ENCODE measurements around the gene PLXDC2.
"Not testable (repeated sequence)": the region's sequence is repeated elsewhere in the genome, so short reads cannot be mapped to it uniquely, and the experiment has no call there.

PLXDC2 gene

DNA sequence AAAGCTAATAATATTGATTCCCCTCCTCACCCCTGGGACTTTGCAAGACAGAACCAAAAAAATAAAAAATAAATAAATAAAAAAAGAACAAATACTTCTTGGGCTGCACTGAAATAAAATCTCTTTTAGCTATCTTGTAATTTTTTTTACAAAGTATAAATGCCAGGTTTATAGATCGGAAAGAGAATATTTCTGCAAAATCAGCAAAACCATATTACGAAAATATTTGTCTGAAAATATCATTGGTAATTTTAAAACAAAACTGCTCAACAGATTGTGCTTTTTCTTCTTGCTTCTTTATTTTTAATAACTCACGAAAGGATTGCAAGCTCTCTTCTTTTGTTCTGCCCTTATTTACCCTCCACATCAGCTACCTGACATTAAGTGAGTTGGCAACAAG is 213.3 kb downstream of the PLXDC2 start:
- TF ChIP-seq, protein P1, sequence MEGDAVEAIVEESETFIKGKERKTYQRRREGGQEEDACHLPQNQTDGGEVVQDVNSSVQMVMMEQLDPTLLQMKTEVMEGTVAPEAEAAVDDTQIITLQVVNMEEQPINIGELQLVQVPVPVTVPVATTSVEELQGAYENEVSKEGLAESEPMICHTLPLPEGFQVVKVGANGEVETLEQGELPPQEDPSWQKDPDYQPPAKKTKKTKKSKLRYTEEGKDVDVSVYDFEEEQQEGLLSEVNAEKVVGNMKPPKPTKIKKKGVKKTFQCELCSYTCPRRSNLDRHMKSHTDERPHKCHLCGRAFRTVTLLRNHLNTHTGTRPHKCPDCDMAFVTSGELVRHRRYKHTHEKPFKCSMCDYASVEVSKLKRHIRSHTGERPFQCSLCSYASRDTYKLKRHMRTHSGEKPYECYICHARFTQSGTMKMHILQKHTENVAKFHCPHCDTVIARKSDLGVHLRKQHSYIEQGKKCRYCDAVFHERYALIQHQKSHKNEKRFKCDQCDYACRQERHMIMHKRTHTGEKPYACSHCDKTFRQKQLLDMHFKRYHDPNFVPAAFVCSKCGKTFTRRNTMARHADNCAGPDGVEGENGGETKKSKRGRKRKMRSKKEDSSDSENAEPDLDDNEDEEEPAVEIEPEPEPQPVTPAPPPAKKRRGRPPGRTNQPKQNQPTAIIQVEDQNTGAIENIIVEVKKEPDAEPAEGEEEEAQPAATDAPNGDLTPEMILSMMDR (IDR thresholded peaks at IDR 0.05; ENCODE audit: low read depth, low read length, missing control alignments), result no peak
- no peak overlapping the region for H3K4me3 ChIP-seq (replicated peaks; ENCODE audit: low read depth, low read length)
- DNase-seq (ENCODE audit: extremely low read depth, low read depth), result no peak

DNA sequence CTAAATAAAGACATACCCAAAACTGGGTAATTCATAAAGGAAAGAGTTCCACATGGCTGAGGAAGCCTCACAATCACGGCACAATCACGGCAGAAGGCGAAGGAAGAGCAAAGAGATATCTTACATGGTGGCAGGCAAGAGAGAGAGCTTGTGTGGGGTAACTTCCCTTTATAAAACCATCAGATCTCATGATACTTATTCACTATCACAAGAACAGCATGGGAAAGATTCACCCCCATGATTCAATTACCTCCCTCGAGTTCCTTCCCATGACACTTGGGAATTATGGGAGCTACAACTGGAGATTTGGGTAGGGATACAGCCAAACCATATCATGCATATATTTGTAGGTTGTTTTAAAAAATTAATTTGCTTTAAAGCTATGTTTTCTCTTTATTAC is 217.2 kb downstream of the PLXDC2 start:
- no peak for DNase-seq (ENCODE audit: extremely low read depth, low read depth)
- H3K4me3 ChIP-seq (replicated peaks; ENCODE audit: low read depth, low read length), result no peak overlapping the region
- TF ChIP-seq, protein P1 (IDR thresholded peaks at IDR 0.05; ENCODE audit: low read depth, low read length, missing control alignments), result no peak

DNA sequence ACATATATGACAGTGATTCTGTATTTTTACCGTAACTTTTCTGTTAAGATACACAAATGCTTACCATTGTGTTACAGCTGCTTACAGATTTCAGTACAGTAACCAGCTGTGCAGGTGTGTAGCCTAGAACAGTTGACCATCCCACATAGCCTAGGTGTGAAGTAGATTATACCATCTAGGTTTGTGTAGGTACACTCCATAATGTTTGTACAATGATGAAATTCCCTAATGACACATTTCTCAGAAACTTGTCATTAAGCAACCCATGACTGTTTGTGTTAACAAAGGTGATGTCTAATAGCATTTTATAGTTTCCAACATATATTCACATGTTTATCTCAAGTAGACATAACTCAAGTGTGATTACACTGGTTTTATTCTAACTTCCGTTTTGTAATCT is 218.5 kb downstream of the PLXDC2 start:
- no peak for DNase-seq (ENCODE audit: extremely low read depth, low read depth)
- TF ChIP-seq, protein P1 (IDR thresholded peaks at IDR 0.05; ENCODE audit: low read depth, low read length, missing control alignments), result no peak
- no peak overlapping the region for H3K4me3 ChIP-seq (replicated peaks; ENCODE audit: low read depth, low read length)

DNA sequence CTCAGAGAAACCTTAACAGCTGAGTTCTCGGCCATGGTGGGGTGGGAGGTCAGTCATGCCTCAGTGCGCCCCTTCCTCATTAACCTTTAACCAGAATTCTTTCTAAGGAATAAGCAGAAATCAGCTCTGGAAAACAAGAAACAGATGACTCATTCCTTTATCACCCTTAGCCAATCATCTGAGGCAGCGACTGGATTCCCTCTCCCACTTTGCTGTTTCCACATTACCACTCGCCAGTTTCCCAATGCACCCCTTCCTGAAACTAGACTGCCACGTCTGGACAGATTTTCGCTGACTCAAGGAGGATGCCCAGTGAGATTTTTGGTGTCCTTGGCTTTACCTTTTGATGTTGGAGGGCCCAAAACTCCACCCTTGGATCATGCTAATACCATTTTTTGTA is 223.8 kb downstream of the PLXDC2 start:
- TF ChIP-seq, protein P1 (IDR thresholded peaks at IDR 0.05; ENCODE audit: low read depth, low read length, missing control alignments), result no peak
- no peak for DNase-seq (ENCODE audit: extremely low read depth, low read depth)

DNA sequence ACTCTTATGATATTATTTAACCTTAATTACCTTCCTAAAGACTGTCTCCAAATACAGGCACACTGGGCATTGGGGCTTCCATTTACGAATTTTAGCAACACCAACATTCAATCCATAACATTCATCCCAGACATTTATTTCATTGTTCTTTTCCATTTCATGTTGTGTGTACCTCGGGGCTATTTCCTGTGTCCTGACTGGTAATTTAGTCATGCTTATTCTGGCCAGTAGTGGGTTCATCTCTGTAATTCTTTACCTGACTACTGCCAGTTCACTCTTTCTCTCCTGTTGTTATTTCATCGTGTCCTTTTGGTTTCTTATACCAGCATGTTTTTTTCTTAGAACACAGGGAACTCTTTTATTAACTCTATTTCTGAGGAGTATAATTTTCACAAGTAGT is 225.7 kb downstream of the PLXDC2 start:
- TF ChIP-seq, protein P1 (IDR thresholded peaks at IDR 0.05; ENCODE audit: low read depth, low read length, missing control alignments), result no peak
- DNase-seq (ENCODE audit: extremely low read depth, low read depth), result no peak

More for the DNA sequence above, 223.8 kb downstream of the PLXDC2 start:
- H3K4me3 ChIP-seq (replicated peaks; ENCODE audit: low read depth, low read length), result no peak overlapping the region

DNA sequence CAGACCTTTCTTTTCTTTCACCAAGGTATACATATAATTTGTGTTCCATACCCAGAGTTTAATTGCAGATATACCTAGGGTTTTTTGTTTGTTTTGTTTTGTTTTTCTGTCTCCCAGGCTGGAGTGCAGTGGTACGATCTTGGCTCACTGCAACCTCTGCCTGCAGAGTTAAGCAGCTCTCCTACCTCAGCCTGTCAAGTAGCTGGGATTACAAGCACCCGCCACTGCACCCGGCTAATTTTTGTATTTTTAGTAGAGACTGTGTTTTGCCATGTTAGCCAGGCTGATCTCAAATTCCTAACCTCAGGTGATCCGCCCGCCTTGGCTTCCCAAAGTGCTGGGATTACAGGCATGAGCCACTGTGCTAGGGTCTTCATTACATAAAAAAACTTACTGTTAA is 228.9 kb downstream of the PLXDC2 start:
- H3K4me3 ChIP-seq (replicated peaks; ENCODE audit: low read depth, low read length); DNase-seq (ENCODE audit: extremely low read depth, low read depth): not testable (repeated sequence)

More for the DNA sequence above, 225.7 kb downstream of the PLXDC2 start:
- H3K4me3 ChIP-seq (replicated peaks; ENCODE audit: low read depth, low read length), result no peak overlapping the region

DNA sequence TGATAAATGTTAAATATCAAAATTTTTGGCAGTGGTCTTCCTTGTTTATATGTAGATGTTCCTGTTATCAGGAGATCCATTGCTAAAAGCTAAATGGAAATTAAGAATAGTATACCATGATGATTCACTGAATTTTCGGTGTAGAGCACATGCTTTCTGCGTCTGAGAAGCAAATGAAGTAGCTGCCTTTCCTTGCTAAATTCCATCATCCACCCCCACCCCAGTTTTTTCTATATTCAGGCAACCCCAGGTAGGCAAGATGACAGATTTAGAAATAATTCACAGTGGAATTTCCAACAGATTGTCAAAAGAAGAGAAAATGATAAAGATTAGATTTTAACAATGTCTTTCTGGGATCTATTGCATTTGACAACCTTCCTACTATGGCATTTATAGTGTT is 231.9 kb downstream of the PLXDC2 start:
- TF ChIP-seq, protein P1 (IDR thresholded peaks at IDR 0.05; ENCODE audit: low read depth, low read length, missing control alignments), result no peak
- no peak for DNase-seq (ENCODE audit: extremely low read depth, low read depth)
- H3K4me3 ChIP-seq (replicated peaks; ENCODE audit: low read depth, low read length), result no peak overlapping the region

Measured in HFF-Myc (cell line).